GM18909 (cell line): ENCODE data around the gene FSD1L.
A peak's percentile ranks its signal among the peaks of the same experiment; 100 is the strongest.

Experiments
- ATAC-seq: cut with Tn5 transposase; IDR thresholded peaks from one replicate; pipeline ENCODE4 v1.9.1; 2021; ENCODE audit warnings: mild to moderate bottlenecking; ENCODE audit not compliant: unreplicated experiment, poor library complexity

The FSD1L gene

DNA sequence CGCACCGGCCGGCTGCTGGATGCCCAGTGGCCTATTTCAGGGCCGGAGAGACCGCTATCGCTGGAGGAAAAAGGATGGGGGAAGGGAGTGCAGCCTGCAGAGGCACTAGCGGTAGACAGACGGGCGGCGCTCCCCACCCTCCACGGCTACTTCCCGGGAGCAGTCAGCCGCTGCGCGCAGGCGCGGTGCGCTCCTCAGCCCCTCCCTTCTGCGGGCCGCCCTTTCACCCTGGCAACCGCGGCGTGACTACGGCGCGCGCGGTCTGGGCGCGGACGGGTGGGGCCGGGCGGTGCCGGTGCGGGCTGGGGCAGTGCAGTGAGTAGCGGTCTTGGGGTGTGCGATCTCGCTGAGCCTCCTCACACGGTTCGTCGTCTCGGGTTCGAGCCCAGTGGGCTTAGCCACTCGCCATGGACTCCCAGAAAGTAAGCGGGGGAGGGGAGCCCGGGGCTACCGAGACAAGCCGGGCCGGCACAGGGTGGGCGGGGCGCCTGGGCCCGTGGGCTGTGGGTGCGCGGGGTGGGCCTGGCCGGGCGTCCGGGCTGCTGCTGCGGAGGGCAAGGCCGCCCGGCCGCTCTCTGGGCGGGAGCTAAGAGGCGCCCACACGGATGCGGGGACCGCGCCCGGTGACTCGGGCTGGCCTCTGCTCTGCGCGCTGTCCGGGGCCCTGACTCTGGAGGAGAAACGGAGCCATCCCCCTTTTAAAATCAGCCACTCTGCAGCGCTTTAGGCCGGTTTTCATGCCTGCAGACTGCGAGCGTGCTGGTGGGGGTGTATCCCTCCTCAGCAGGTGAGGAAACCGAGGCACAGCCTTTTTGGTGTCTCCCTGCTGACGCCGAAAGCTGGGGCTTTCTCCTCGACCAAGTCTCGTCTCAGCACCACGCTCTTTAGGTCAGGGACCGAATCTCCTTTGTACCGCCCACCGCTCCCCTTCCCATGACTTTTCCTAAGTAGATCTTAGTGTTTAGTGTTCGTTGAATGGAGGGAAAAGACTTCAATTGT, at the start of gene FSD1L:
Gene FSD1L, plus strand, starts transcription at position 221 of the 999 bp plus-strand sequence. Its CDS starts 187 bp downstream, at position 408.
- peak; percentile 96 for ATAC-seq

DNA sequence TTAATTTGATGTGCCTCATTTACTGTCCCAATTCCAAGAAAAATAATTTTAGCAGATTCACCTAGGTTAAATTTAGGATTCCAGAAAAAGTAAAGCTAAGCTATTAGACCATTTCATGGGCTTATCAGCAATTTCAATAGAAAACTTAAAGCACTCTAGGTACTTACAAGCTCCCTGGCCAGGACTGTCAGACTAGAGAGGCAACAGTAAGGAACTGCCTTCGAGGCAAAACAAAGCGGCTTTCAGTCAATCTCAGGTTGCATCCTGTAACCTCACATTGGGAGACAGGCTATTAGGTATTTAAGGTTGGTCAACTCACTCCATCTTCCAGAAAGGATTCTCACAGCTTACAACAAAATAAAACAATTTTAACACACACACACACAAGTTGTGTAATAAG, 48.7 kb upstream of the FSD1L start:
- ATAC-seq, result no peak

DNA sequence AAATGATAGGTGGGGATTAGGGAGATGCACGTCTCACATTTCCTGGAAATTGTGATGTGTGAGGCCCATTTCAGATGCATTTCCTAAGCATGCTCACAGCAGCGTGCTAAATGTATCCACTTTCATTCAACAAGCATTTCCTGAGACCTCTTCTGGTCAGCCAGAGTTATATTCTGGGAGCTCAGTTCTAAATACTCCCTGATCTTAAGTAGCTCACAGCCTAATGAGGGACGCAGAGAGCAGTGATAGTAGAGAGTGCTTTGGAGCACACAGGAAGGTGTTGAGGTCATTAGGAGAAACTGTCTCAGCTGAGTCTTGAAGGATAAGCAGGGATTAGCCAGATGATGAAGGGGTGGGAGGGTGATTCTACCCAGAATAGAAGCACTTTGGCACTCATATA, 46.2 kb upstream of the FSD1L start:
- ATAC-seq, result no peak

DNA sequence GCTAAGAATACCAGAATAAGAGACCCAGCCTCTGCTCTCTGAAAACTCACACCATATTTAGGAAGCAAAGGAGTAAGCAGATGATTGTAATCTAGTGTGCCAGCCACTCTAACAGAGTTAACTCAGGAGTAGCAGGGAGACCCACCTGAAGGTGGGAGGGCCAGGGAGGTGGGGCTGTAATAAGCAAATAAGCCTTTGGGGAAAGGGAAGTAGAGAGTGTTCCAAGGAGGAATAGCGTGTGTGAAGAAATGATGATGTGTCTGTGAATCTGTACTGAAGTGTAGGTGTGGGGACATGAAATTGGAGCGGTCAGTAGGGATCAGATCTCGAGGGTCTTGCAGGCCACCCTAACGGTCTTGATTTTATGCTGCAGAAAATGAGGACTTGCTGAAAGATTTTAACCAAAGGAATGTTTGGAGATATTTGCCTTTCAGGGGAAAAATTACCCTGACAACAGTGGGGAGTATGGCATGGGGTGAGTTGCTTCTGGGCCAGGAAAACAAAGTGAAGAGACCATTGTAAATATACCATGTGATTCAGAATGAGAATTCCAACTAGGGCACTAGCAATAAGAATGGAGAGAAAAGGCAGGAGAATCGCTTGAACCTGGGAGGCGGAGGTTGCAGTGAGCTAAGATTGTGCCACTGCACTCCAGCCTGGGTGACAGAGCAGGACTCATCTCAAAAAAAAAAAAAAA, 44.1 kb upstream of the FSD1L start:
- ATAC-seq, result no peak

DNA sequence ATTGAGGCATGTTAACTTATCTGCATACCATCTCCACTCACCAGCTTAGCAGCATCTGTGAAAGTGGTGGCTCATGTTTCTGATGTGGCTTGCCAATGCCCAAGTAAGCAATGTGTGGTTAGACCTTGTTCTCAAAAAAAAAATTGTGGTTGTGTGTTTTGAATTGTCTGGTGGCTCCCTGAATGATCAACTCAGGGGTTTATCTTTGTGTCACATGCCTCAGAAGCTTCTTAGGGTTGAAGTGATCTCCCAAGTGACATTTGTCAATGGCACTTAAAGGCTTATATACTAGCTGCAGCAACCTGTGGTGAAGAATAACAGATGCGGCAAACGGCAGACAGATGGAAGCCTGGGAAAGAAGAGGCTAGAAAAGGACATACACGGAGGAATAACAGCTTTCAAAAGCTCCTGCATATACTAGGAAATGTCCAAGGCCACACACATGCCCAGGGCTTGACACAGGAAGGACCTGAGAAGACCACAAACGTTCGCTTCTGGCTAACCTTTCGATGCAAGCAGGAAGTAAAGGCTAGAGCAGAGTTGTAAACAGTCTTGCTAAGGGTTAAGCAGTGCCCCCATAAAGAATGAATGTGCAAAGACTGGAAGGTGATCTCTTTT, 42.2 kb upstream of the FSD1L start:
- peak; percentile 97 for ATAC-seq

DNA sequence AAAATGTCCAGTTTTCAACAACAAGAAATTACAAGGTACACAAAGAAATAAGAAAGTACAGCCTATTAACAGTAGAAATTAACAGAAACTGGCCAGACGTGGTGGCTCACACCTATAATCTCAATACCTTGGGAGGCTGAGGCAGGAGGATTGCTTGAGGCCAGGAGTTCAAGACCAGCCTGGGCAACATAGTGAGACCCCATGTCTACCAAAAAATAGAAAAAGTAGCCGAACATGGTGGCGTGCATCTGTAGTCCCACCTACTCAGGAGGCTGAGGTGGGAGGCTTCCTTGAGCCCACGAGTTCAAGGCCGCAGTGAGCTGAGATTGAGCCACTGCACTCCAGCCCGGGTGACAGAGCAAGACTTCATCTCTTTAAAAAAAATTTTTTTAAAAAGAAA, 41.5 kb upstream of the FSD1L start:
- ATAC-seq, result no peak

DNA sequence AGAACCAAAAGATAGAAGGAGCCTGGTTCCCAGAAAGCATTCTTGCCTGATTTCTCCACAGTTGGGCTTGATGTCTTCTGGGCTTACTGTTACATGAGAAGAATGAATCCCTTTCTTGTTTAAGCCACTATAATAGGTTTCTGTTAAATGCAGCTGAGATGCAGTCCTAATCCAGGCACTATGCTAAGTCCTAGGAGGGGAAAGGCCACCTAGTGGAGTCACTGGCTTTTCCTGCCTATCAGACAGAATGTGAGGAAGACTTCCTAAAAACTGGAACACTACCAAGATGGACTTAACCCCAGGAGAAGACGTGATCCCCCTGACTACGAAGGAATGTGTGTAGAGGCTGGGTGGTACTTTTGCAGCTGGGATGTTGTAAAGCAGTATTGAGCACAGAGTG, 34.3 kb upstream of the FSD1L start:
- no peak for ATAC-seq

DNA sequence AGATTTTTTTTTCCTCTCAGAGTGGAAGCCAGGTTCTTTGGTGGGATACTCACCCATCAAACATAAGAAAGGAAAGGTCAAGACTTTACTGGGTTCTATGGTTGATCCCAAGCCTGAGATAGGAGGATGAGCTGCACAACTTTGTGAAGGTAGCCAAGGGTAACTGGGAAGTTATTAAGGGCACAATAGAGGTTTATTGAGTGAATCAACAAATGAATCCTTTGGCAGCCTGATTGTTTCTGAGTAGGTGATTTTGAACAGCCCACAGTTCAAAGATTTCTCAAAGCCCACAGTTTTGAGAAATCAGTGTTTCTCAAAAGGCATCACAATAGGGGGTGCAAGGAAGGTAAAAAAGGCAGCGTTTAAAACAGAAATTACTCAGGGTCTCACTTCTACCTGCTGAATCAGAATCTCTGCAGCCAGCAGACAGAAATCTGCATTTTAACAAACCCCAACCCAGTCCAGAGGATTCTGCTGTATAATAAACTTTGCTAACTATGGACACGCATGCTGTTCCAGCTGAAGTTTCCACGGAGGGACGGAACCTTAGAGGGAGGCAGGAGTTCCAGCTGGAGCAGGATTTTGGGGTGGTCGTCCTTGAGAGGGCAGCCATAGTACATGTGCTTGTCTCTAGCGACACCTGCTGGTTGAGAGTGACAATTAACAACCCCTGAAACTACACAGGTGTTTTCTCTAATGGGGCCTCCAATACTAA, 32.7 kb upstream of the FSD1L start:
- ATAC-seq, result peak; percentile 65

DNA sequence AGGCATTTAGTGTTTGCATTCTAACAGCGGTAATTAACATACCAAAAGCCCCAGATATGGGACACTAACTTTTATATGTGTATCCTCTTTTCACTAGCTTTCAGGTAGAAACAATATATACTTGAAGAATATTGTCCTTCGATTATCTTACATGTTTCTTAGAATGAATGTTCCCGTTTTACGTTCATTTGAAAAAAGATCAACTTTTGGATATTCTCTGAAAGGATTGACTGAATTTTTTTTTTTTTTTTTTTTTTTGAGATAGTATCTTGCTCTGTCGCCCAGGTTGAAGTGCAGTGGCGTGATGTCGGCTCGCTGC, 32.2 kb upstream of the FSD1L start:
- ATAC-seq, result no peak

DNA sequence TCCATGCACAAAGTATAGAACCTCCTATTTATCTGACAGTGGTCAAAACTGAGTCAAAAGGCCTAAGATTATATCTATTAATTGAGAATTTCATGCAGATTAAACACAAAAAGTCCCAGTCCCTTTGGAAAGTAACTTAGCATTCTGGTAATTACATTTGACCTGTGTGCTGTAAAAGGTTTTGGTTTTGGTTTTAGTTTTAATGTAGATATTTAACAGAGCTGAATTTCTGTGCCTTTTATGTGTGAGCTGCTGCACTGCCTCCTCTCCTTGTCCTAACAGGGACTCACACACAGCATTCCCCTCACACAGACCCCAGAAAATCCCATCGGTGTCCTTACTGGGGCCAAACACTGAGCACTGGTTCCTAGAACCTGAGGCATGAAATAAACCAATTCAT, 31.0 kb upstream of the FSD1L start:
- peak; percentile 79 for ATAC-seq

DNA sequence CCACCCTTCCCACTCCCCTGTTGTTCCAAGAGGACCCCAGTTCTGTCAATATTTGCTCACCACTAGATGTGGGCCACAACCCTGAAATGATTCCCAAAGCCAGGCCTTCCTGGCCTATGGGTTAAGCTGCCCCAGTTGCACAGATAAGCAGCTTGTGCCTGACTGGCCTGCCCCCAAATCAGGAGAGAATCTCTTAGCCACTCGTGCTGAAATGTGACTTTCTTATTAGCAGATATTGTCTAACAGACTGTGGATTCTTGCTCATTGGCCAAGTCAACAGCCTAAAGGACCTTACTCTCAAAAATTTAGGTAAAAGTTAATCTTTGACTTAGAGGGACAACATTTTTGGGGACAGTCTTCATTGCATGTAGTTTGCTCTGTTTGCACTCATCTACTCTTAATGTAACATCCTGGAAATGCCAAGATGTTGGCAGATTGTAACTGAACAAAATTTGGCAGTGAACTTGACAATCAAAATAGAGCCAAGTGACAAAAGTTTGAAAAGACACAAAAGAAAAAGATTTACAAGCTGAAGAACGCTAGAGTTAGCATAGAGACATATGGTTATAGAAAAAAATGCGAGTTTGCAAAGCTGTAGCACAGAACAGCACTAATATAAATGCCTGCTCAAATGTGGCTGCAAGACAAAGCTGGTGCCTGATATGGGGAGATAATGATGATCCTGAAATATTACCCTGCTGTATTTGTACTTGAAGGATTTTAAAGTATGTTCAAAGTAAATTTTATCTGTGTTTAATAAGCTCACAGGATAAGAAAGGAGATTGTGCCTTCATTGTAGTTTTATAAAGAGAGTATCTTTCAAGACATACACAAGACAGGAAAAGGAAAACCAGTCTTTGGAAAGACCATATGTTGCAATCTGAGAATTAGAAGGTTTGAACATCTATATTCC, 29.0 kb upstream of the FSD1L start:
- no peak for ATAC-seq

DNA sequence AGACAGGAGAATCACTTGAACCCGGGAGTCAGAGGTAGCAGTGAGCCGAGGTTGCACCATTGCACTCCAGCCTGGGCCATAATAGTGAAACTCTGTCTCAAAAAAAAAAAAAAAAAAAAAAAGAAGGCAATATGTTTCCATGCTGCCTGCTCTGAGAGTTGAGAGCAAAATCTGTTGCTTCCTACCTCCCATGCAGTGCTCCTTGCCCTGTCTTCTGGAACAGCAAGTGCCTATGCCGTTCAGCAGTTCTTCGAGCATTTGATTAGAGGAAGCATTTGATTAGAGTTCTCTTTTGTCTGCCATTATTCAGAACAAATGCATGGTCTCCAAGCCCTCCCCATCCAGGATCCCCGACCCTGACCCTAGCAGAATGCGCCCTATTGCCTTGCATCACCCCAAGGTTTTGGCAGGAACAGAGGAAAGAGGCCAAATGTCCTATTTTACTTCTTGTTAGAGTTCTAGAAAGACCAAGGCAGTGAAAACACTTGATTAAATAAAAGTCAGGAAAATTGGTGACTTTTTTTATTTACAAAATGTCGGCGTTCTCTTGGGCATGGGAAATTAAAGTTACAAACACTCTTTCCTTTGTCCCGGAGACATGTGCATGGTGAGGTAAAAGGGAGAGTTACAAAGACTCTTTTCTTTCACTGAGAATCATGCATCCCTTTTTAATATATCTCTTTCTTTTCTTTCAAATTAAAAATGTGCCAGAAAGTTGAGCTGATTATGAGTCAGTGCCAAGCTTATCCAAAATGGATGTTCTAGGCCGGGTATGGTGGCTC, 27.8 kb upstream of the FSD1L start:
- no peak for ATAC-seq

DNA sequence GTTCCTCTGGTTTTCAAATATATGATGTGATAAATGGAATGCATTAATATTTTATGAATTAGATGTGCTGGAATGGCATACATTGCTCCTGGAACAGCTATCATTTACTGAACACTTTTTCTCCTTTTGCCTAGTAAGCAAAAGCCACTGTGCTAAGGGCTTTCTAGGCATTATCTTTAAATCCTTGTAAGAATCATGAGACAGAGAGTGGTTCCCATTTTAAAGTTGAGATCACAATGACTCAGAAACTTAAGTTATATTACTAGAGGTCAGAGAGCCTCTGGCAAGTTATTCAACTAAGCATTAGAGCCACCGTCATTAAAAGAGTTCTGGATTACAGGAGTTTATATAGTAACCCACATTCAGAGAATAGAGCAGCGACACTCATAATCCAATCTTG, 26.7 kb upstream of the FSD1L start:
- no peak for ATAC-seq

DNA sequence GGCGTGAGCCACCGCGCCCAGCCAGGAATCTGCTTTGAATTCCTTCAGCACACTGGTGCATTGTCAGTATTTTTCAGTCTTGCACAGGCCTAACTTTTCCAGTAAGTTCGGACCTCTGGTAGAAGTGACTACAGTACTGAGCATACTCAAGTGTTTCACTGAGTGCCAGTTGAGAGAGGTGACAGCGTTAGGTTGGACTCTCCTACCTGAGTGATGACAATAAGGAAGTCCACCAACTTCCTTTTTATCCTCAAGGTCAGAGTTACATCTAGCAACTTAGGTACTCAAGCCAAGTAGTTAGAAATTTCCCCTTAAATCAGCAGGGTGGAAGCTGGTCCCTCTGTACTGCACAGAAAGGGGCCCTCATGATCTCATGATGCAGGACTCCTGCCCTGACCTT, 26.0 kb upstream of the FSD1L start:
- ATAC-seq, result no peak

DNA sequence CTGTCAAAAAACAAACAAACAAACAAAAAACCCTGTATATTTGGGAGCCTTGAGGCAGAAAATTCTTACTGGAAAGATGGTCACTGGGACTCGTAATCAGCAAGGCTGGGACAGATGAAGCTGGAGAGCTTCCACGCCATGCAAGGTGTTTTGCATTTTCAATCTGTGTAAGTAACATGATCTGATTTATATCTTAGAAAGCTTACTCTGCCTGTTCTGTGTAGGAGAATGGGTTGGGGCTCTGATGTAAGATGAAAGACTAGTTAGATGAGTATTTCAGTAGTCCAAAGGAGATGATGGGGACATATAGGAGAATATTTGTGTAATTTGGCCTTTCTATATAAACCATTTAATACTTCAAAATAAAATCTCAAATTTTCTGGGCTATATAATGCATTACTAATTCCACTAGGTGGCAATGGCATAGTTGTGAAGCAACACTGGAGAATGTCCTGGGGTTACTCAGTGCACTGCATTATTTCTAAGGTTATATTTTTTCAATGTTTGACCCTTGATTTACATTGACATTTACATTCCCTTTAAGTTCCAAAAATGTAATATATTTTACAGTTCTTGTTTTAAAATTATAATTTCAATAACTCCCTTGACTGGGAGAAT, 21.9 kb upstream of the FSD1L start:
- peak; percentile 77 for ATAC-seq

DNA sequence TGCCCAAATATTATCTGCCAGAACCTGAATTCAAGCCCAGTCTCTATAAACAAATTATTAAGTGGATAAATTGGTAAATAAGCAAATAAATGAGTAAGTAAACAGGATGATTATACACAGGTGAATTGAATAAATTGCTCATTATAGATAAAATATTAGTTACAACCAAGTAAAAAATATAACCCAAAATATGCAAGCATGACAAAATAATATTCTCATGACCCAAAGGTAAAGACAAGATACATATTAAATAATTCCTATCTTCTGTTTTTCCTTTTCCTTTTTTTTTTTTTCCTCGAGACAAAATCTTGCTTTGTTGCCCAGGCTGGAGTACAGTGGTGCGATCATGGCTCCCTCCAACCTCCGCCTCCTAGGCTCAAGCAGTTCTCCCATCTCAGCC, 21.2 kb upstream of the FSD1L start:
- no peak for ATAC-seq

DNA sequence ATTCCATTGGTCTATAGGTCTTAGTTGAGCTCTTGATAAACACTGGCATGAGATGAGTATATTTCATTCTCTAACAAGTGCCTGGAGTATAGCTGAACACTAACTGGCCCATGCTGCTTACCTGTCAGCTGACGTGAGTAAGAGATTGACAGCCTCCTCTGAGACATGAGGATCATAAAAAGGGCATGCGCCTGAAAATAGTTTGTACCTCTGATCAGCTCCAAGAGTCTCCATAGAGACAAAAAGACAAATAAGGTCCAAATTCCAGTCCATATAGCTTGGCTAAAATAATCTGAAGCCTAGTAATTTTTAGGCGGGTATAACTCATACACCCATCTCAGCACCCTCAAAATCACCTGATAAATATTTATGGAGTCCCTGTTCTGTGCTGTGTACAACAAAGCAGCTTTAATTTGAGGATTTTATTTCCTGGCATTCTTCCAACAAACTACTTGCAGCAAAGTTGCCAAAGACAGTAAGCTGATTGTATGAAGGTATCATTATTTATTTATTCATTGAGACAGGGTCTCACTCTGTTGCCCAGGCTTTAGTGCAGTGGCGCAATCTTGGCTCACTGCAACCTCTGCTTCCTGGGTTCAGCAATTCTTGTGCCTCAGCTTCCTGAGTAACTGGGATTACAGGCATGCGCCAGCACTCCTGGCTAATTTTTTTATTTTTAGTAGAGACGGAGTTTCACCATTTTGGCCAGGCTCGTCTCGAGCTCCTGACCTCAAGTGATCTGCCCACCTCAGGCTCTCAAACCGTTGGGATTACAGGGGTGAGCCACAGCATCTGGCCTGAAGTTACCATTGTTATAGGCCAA, 16.2 kb upstream of the FSD1L start:
- no peak for ATAC-seq
